Stimulated activated CD8-positive, alpha-beta memory T cell treated with anti-CD3 and anti-CD28 coated beads, Interleukin-7, amount 100 ng/mL, for 1 hour (primary cell): Measurements from ENCODE around the gene ANKLE1.

Experiments
- DNase-seq, 2 donors: peaks; one replicate each; pipeline ENCODE4 v3.0.0-alpha.2; 2020; ENCODE audit warnings: low read depth in 2 of 2

The ANKLE1 gene

GRCh38 chr19:17305517-17306284 is 24.0 kb downstream of the ANKLE1 start, which contains the start of gene MRPL34:
Gene MRPL34 (plus strand): TSS chr19:17305872. CDS start chr19:17305893, 21 bp downstream.
- DNase-seq, result peak; percentile 84 to 86

- DNase-seq, result no peak
These were observed 24.6 kb downstream of the ANKLE1 start for GRCh38 chr19:17306285-17306714.

- DNase-seq, result no peak
These were observed 26.2 kb downstream of the ANKLE1 start for GRCh38 chr19:17307876-17308377.

GRCh38 chr19:17309198-17309964 is 27.7 kb downstream of the ANKLE1 start, which contains the start of gene DDA1:
Gene DDA1 (plus strand): TSS chr19:17309563. CDS start chr19:17309655, 92 bp downstream.
- DNase-seq, result peak; percentile 94 to 96

GRCh38 chr19:17309965-17310461 is 28.3 kb downstream of the ANKLE1 start:
- no peak for DNase-seq

- DNase-seq, result no peak
These were observed 29.9 kb downstream of the ANKLE1 start for GRCh38 chr19:17311455-17312188.

- no peak for DNase-seq
These were observed 30.8 kb downstream of the ANKLE1 start for GRCh38 chr19:17312189-17313113.

- DNase-seq, result no peak
These were observed 32.4 kb downstream of the ANKLE1 start for GRCh38 chr19:17314007-17314593.

- DNase-seq, result no peak
These were observed 37.3 kb downstream of the ANKLE1 start for GRCh38 chr19:17318966-17319365.

GRCh38 chr19:17319473-17320238 is 38.0 kb downstream of the ANKLE1 start:
- no peak for DNase-seq

- no peak for DNase-seq
These were observed 38.7 kb downstream of the ANKLE1 start for GRCh38 chr19:17320435-17320834.

DNA sequence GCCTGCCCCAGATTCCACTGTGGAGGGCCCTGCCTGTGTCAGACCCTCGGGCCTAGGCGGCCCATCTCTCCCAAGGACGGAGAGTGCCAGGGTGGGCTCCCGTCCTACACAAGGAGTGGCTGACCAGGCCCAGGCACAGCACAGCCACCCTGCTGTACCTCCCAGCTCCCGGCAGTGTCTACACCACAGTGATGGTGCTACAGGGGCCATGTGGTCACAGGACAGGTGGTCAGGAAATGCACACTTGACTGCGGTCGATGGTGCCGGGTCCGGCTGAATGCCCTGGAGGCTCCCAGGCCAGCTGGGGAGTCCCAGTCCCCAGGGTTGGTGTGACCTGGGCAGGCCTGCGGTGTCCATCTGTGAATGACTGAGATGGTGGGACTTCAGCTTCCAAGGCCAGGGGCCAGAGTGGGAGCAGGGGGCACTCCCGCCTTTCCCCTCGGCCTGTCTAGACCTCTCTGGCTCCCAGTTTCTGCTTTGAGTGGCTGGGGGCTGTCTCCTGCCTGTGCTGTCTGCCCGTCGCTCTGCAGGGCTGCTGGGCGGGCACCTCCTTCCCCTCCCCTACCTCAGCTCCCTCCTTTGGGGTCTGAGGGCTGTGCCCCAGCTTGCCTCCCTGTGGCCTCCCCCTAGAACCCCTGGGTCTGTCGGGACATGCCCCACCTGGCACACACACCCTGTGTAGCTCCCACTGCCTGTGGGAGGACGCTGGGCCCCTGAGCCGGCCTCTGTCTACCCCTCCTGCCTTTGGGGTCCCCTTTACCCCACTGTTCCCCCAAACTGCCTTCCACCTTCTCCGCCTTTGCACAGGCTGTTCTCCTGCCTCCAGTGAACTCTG is 40.2 kb downstream of the ANKLE1 start:
- no peak for DNase-seq

DNA sequence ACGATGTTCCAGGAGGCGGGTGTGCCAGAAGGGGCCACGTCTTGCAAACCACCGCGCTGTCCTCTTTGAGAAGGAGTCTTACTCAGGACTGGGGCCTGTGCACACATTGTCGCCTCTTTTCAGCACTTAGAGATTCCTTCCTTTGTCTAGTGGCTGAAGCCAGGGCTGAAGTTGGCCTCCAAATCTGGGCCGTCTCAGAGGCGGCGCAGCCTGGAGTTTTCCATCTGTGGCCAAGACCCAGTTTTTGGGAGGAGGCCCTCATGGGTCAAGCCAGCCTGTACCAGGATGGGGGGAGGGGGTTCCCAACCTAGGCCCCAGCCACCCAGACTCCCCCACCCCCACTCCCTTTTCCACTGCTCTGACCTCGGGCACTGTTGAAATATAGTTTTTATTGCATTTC is 41.2 kb downstream of the ANKLE1 start:
- DNase-seq, result no peak

GRCh38 chr19:17323300-17323963 is 41.7 kb downstream of the ANKLE1 start:
- no peak for DNase-seq

GRCh38 chr19:17323964-17324332 is 42.2 kb downstream of the ANKLE1 start:
- no peak for DNase-seq

DNA sequence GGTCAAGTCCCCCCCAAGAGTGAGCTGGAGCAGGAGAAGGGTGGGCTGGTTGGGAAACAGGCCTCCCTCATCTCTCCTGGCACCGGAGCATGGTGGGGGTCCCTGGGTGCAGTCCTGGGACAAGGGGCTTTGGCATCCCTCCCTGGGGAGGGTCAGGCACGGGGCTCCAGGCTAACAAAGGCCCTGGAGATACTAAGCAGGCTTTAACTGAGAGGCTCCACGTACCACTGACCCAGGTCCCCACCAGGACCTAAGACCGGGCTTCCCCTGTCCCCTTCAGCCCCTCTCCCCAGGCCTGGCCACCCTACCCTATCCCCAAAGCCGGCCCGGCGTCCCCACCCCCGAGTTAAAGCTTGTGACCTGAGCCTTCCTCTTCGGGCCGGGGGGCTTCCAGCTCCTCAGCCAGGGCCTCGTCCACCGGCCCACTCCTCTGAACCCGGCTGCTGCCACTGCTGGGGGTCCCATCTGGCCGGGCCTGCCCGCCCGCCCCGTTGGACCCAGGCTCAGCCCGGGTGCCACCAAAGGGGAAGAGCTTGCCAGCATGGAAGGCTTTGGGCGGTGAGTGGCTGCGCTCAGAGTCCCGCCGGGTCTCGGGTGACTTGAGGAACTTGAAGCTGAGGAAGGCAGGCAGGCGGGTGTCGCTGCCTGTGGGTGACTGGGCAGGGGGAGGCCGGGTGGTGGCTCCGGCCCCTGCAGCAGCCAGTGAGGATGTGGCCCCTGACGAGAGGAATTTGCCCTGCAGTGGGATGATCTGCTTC is 42.8 kb downstream of the ANKLE1 start:
- DNase-seq, result no peak

DNA sequence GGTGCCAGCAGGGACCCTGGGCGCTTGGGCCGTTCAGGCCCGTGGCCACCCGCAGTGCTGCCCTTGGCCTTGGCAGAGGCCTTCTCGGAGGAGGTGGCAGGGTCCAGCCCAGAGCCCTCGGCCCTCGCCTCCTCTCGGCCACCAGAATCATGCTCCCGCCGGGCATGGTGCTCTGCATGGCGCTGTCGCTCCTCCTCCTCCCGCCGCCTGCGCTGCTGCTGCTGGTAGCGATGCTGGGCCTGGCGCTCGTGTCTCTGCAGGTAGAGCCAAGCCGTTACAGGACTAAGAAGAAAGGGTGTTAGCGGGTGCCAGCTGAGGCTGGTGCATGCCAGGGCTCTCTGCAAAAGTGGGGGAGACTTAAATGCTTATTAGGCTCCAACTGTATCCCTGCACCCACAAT is 43.4 kb downstream of the ANKLE1 start:
- no peak for DNase-seq
